Measurements from ENCODE around the gene GPNMB. TPM values are rescaled to one million over a fixed set of nuclear protein-coding genes. Genes with fewer than 3 reads are reported as not detected.

The GPNMB gene
- total and polyA plus RNA-seq, 4 donors, result 4.4 to 47.6 (median 26.6) TPM

- Histone ChIP-seq H3K4me1 (ENCODE audit: control insufficient read depth, insufficient read depth, low read length) (peaks cover 2% of the 10 kb centered on the region), H3K27ac (ENCODE audit: low read depth, low read length) (no peak overlapping the region), H3K4me3 (ENCODE audit: low read depth, low read length) (no peak overlapping the region), H3K9me3 (ENCODE audit: control insufficient read depth, insufficient read depth, low read length) (no peaks in the 10 kb centered on the region), H3K27me3 (ENCODE audit: control insufficient read depth, insufficient read depth, low read length) (no peaks in the 10 kb centered on the region), H3K36me3 (ENCODE audit: control insufficient read depth, insufficient read depth, low read length) (no peaks in the 10 kb centered on the region)
- no peak for DNase-seq (ENCODE audit: low read depth in 4 of 6, low spot score in 6 of 6)
- WGBS (ENCODE audit: insufficient coverage), result 83% methylated on average over 3 of the region's 5 CpGs
Measured at GRCh38 chr7:23239698-23240097, 6.9 kb upstream of the GPNMB start.

- H3K4me3 ChIP-seq (ENCODE audit: low read depth, low read length), result no peak overlapping the region
- peaks cover 5% of the 10 kb centered on the region for H3K4me1 ChIP-seq (ENCODE audit: control insufficient read depth, insufficient read depth, low read length)
- no peak for DNase-seq (ENCODE audit: low read depth in 4 of 6, low spot score in 6 of 6)
- WGBS (ENCODE audit: insufficient coverage), result 83% methylated on average over 2 of the region's 3 CpGs
- H3K27me3 ChIP-seq (ENCODE audit: control insufficient read depth, insufficient read depth, low read length), result peaks cover 3% of the 10 kb centered on the region
- H3K36me3 ChIP-seq (ENCODE audit: control insufficient read depth, insufficient read depth, low read length), result no peaks in the 10 kb centered on the region
- no peak overlapping the region for H3K27ac ChIP-seq (ENCODE audit: low read depth, low read length)
- no peaks in the 10 kb centered on the region for H3K9me3 ChIP-seq (ENCODE audit: control insufficient read depth, insufficient read depth, low read length)
Measured at GRCh38 chr7:23242321-23242720, 4.3 kb upstream of the GPNMB start.

- Histone ChIP-seq H3K27ac (ENCODE audit: low read depth, low read length) (no peak overlapping the region), H3K36me3 (ENCODE audit: control insufficient read depth, insufficient read depth, low read length) (no peaks in the 10 kb centered on the region), H3K4me3 (ENCODE audit: low read depth, low read length) (no peak overlapping the region), H3K9me3 (ENCODE audit: control insufficient read depth, insufficient read depth, low read length) (no peaks in the 10 kb centered on the region), H3K4me1 (ENCODE audit: control insufficient read depth, insufficient read depth, low read length) (peaks cover 12% of the 10 kb centered on the region), H3K27me3 (ENCODE audit: control insufficient read depth, insufficient read depth, low read length) (peaks cover 10% of the 10 kb centered on the region)
- 78% methylated on average over 2 of the region's 4 CpGs for WGBS (ENCODE audit: insufficient coverage)
- DNase-seq (ENCODE audit: low read depth in 4 of 6, low spot score in 6 of 6), result no peak
Measured at GRCh38 chr7:23242935-23243334, 3.6 kb upstream of the GPNMB start.

- Histone ChIP-seq H3K36me3 (ENCODE audit: control insufficient read depth, insufficient read depth, low read length) (no peaks in the 10 kb centered on the region), H3K4me3 (ENCODE audit: low read depth, low read length) (peak overlapping the region; percentile 38), H3K27ac (ENCODE audit: low read depth, low read length) (peak overlapping the region; percentile 44), H3K27me3 (ENCODE audit: control insufficient read depth, insufficient read depth, low read length) (peaks cover 20% of the 10 kb centered on the region), H3K4me1 (ENCODE audit: control insufficient read depth, insufficient read depth, low read length) (peaks cover 15% of the 10 kb centered on the region), H3K9me3 (ENCODE audit: control insufficient read depth, insufficient read depth, low read length) (no peaks in the 10 kb centered on the region)
- 83% methylated on average over 4 of the region's 6 CpGs for WGBS (ENCODE audit: insufficient coverage)
- no peak for DNase-seq (ENCODE audit: low read depth in 4 of 6, low spot score in 6 of 6)
Measured at GRCh38 chr7:23247046-23247602, 549 bp downstream of the GPNMB start.

- WGBS (ENCODE audit: insufficient coverage), result 12% methylated on average over 46 of the region's 53 CpGs
- Histone ChIP-seq H3K36me3 (ENCODE audit: control insufficient read depth, insufficient read depth, low read length) (no peaks in the 10 kb centered on the region), H3K27ac (ENCODE audit: low read depth, low read length) (peak overlapping the region; percentile 44)
Measured at GRCh38 chr7:23247603-23248335, 1.2 kb downstream of the GPNMB start.

GRCh38 chr7:23249486-23249885 lies 2.9 kb downstream of the GPNMB start:
- no peak for DNase-seq (ENCODE audit: low read depth in 4 of 6, low spot score in 6 of 6)
- H3K9me3 ChIP-seq (ENCODE audit: control insufficient read depth, insufficient read depth, low read length), result no peaks in the 10 kb centered on the region
- no peak overlapping the region for H3K27ac ChIP-seq (ENCODE audit: low read depth, low read length)
- peaks cover 20% of the 10 kb centered on the region for H3K27me3 ChIP-seq (ENCODE audit: control insufficient read depth, insufficient read depth, low read length)
- no peak overlapping the region for H3K4me3 ChIP-seq (ENCODE audit: low read depth, low read length)
- H3K36me3 ChIP-seq (ENCODE audit: control insufficient read depth, insufficient read depth, low read length), result no peaks in the 10 kb centered on the region
- peaks cover 15% of the 10 kb centered on the region for H3K4me1 ChIP-seq (ENCODE audit: control insufficient read depth, insufficient read depth, low read length)

More at GRCh38 chr7:23247603-23248335, 1.2 kb downstream of the GPNMB start:
- Histone ChIP-seq H3K27me3 (ENCODE audit: control insufficient read depth, insufficient read depth, low read length) (peaks cover 20% of the 10 kb centered on the region), H3K4me3 (ENCODE audit: low read depth, low read length) (peak overlapping the region; percentile 38), H3K4me1 (ENCODE audit: control insufficient read depth, insufficient read depth, low read length) (peaks cover 15% of the 10 kb centered on the region), H3K9me3 (ENCODE audit: control insufficient read depth, insufficient read depth, low read length) (no peaks in the 10 kb centered on the region)
- peak in 1 of 6 donors; percentile 26 for DNase-seq (ENCODE audit: low read depth in 4 of 6, low spot score in 6 of 6)

- Histone ChIP-seq H3K4me1 (ENCODE audit: control insufficient read depth, insufficient read depth, low read length) (no peaks in the 10 kb centered on the region), H3K9me3 (ENCODE audit: control insufficient read depth, insufficient read depth, low read length) (no peaks in the 10 kb centered on the region), H3K4me3 (ENCODE audit: low read depth, low read length) (no peak overlapping the region), H3K27ac (ENCODE audit: low read depth, low read length) (no peak overlapping the region), H3K27me3 (ENCODE audit: control insufficient read depth, insufficient read depth, low read length) (no peaks in the 10 kb centered on the region), H3K36me3 (ENCODE audit: control insufficient read depth, insufficient read depth, low read length) (no peaks in the 10 kb centered on the region)
- WGBS (ENCODE audit: insufficient coverage), result 89% methylated on average over 7 of the region's 7 CpGs
- no peak for DNase-seq (ENCODE audit: low read depth in 4 of 6, low spot score in 6 of 6)
Measured at GRCh38 chr7:23254051-23254681, 7.6 kb downstream of the GPNMB start.

- WGBS (ENCODE audit: insufficient coverage), result 85% methylated on average over 5 of the region's 7 CpGs
Measured at GRCh38 chr7:23256731-23257130, 10.2 kb downstream of the GPNMB start.

GRCh38 chr7:23260371-23260770 lies 13.8 kb downstream of the GPNMB start:
- H3K4me1 ChIP-seq (ENCODE audit: control insufficient read depth, insufficient read depth, low read length), result no peaks in the 10 kb centered on the region
- DNase-seq (ENCODE audit: low read depth in 4 of 6, low spot score in 6 of 6), result no peak
- H3K9me3 ChIP-seq (ENCODE audit: control insufficient read depth, insufficient read depth, low read length), result no peaks in the 10 kb centered on the region
- WGBS (ENCODE audit: insufficient coverage), result 80% methylated on average over 4 of the region's 10 CpGs
- no peaks in the 10 kb centered on the region for H3K36me3 ChIP-seq (ENCODE audit: control insufficient read depth, insufficient read depth, low read length)
- H3K27ac ChIP-seq (ENCODE audit: low read depth, low read length), result no peak overlapping the region
- no peaks in the 10 kb centered on the region for H3K27me3 ChIP-seq (ENCODE audit: control insufficient read depth, insufficient read depth, low read length)
- H3K4me3 ChIP-seq (ENCODE audit: low read depth, low read length), result no peak overlapping the region

More at GRCh38 chr7:23256731-23257130, 10.2 kb downstream of the GPNMB start:
- no peaks in the 10 kb centered on the region for H3K36me3 ChIP-seq (ENCODE audit: control insufficient read depth, insufficient read depth, low read length)
- no peak for DNase-seq (ENCODE audit: low read depth in 4 of 6, low spot score in 6 of 6)
- no peak overlapping the region for H3K4me3 ChIP-seq (ENCODE audit: low read depth, low read length)
- H3K9me3 ChIP-seq (ENCODE audit: control insufficient read depth, insufficient read depth, low read length), result no peaks in the 10 kb centered on the region
- H3K27ac ChIP-seq (ENCODE audit: low read depth, low read length), result no peak overlapping the region
- H3K27me3 ChIP-seq (ENCODE audit: control insufficient read depth, insufficient read depth, low read length), result no peaks in the 10 kb centered on the region
- no peaks in the 10 kb centered on the region for H3K4me1 ChIP-seq (ENCODE audit: control insufficient read depth, insufficient read depth, low read length)

Measured in spinal cord (tissue), 10 donors.